Measurements from ENCODE around the gene DNTT. TPM values are rescaled to one million over a fixed set of nuclear protein-coding genes. Genes with fewer than 3 reads are reported as not detected.

Gene DNTT
- total RNA-seq, 4 donors from 2014 or later, result not detected

DNA sequence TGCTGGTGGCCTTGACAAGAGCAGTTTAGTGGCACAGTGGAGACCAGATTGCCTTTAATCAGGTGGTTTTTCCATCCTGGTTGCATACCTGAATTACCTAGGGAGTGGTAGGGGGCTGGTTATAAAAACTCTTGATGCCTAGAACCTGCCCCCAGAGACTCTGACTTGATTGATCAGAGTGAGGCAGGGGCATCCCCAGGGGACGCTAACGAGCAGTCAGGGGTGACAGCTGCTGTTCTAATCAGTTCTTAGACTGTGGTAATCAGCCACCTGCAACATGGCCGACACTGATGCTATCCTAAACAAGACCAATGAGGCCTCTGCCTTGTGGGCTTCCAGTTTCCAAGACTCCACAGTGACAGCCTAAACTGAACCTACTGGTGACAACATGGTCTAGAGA, 56.5 kb downstream of the DNTT start:
- Histone ChIP-seq H3K4me3 (no peak overlapping the region), H3K4me1 (no peaks in the 10 kb centered on the region), H3K27me3 (no peaks in the 10 kb centered on the region), H3K27ac (no peak overlapping the region), H3K36me3 (no peaks in the 10 kb centered on the region), H3K9me3 (no peaks in the 10 kb centered on the region)
- TF ChIP-seq POLR2A (IDR thresholded peaks at IDR 0.05), result no peak
- TF ChIP-seq, protein P1, sequence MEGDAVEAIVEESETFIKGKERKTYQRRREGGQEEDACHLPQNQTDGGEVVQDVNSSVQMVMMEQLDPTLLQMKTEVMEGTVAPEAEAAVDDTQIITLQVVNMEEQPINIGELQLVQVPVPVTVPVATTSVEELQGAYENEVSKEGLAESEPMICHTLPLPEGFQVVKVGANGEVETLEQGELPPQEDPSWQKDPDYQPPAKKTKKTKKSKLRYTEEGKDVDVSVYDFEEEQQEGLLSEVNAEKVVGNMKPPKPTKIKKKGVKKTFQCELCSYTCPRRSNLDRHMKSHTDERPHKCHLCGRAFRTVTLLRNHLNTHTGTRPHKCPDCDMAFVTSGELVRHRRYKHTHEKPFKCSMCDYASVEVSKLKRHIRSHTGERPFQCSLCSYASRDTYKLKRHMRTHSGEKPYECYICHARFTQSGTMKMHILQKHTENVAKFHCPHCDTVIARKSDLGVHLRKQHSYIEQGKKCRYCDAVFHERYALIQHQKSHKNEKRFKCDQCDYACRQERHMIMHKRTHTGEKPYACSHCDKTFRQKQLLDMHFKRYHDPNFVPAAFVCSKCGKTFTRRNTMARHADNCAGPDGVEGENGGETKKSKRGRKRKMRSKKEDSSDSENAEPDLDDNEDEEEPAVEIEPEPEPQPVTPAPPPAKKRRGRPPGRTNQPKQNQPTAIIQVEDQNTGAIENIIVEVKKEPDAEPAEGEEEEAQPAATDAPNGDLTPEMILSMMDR (IDR thresholded peaks at IDR 0.05), result no peak
- no peak for DNase-seq

- Histone ChIP-seq H3K4me1 (peaks cover 0 to 6% (median 0%) of the 10 kb centered on the region in 4 donors), H3K27ac (no peak overlapping the region), H3K4me3 (no peak overlapping the region), H3K27me3 (no peaks in the 10 kb centered on the region), H3K36me3 (no peaks in the 10 kb centered on the region), H3K9me3 (no peaks in the 10 kb centered on the region)
- no peak for TF ChIP-seq POLR2A (IDR thresholded peaks at IDR 0.05)
- DNase-seq, result no peak
Observed at GRCh38 chr10:96365571-96365970, 61.3 kb downstream of the DNTT start.

- TF ChIP-seq, protein P1 (IDR thresholded peaks at IDR 0.05), result no peak
- no peak for TF ChIP-seq POLR2A (IDR thresholded peaks at IDR 0.05)
Observed at GRCh38 chr10:96366508-96366907, 62.3 kb downstream of the DNTT start.

DNA sequence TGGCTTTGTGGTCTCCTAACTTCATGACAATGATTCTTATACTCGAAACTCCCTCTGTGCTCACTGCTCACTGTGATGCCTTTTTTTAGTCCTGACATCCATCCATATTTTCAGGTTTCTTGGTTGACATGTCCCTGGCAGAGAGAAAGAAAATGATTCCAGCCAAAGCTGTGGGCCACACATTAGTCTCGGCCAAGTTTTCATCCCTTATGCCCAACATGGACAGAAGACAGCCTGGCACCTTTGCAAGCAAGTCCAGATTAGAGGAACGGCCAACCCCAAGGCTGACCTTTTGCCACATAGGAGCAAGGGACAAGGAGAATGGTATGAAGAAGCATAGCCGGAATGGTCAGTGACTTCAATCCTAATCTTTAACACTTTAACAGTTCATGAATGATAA, 63.2 kb downstream of the DNTT start:
- no peaks in the 10 kb centered on the region for H3K9me3 ChIP-seq
- H3K27me3 ChIP-seq, result no peaks in the 10 kb centered on the region
- no peak for TF ChIP-seq POLR2A (IDR thresholded peaks at IDR 0.05)
- TF ChIP-seq, protein P1 (IDR thresholded peaks at IDR 0.05), result no peak
- no peak for DNase-seq
- no peaks in the 10 kb centered on the region for H3K36me3 ChIP-seq
- no peak overlapping the region for H3K27ac ChIP-seq
- no peak overlapping the region for H3K4me3 ChIP-seq
- peaks cover 0 to 6% (median 0%) of the 10 kb centered on the region in 4 donors for H3K4me1 ChIP-seq

More at GRCh38 chr10:96366508-96366907, 62.3 kb downstream of the DNTT start:
- no peak for DNase-seq
- H3K27ac ChIP-seq, result no peak overlapping the region
- H3K36me3 ChIP-seq, result no peaks in the 10 kb centered on the region
- no peaks in the 10 kb centered on the region for H3K9me3 ChIP-seq
- H3K27me3 ChIP-seq, result no peaks in the 10 kb centered on the region
- H3K4me3 ChIP-seq, result no peak overlapping the region
- peaks cover 0 to 6% (median 0%) of the 10 kb centered on the region in 4 donors for H3K4me1 ChIP-seq

DNA sequence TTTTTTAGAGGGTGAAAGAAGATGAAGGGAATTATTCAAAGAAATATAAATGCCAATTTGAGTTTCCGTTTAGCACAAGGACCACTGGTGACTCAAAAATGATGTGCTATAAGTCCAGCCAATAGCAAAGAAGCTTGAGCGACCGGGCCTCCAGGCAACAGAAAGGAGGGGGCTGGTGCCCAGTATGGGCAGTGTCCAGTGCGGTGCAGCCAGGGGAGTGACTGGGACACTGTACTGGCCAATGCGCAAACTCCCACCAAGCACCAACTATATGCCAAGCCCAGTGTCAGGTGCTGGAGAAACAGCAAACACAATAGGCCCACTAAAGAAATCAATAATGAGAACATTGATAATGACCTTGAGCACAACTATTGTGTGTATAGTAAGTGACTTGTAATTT, 64.7 kb downstream of the DNTT start:
- TF ChIP-seq, protein P1 (IDR thresholded peaks at IDR 0.05), result no peak
- no peak for TF ChIP-seq POLR2A (IDR thresholded peaks at IDR 0.05)
- no peak overlapping the region for H3K27ac ChIP-seq
- DNase-seq, result no peak

DNA sequence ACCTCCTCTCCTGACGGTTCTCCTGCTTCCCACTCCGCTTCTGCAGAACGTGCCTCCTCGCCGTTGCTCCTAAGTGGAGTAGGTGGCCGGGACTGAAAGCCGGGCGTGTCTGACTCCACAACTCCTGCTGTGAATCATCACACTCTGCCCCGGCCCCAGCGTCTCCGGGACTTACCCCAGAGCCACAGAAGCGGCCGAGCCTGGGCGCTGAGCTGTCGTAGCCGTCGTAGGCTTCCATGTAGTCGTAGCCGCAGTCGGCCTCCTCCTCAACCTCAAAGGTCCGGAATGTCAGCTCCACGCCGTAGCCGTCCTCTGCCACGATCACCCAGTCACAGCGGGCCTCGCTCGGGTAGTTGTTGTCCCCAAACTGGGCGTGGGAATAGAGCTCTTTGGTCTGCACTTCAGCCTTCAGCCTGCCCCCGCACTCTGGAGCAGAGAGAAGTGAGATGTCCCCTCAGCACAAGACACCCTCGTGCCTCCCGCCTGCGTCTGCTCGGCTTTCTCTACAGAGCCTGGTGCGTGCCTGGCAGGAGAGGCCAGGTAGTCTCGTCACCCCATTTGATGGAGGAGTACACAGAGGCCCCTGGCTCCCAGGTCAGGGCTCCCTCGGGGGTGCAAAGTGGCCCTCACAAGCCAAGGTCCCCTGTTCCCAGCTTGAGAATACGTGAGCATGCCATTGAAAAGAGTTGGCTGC, 65.8 kb downstream of the DNTT start:
- Histone ChIP-seq H3K27me3 (no peaks in the 10 kb centered on the region), H3K36me3 (no peaks in the 10 kb centered on the region), H3K4me1 (peaks cover 0 to 11% (median 0%) of the 10 kb centered on the region in 4 donors), H3K9me3 (no peaks in the 10 kb centered on the region), H3K4me3 (peak overlapping the region in 1 of 4 donors; percentile 15), H3K27ac (no peak overlapping the region)
- peak in 2 of 3 donors; percentile 71 to 78 for DNase-seq
- TF ChIP-seq POLR2A (IDR thresholded peaks at IDR 0.05), result peak in 1 of 2 donors; percentile 33
- TF ChIP-seq, protein P1 (IDR thresholded peaks at IDR 0.05), result no peak

More for the DNA sequence above, 64.7 kb downstream of the DNTT start:
- H3K36me3 ChIP-seq, result no peaks in the 10 kb centered on the region
- H3K27me3 ChIP-seq, result no peaks in the 10 kb centered on the region
- no peak overlapping the region for H3K4me3 ChIP-seq
- peaks cover 0 to 6% (median 0%) of the 10 kb centered on the region in 4 donors for H3K4me1 ChIP-seq
- H3K9me3 ChIP-seq, result no peaks in the 10 kb centered on the region

Measured in Peyer's patch (tissue), 4 donors.